Measurements from ENCODE around the gene HBM.
"Not testable (repeated sequence)": the region's sequence is repeated elsewhere in the genome, so short reads cannot be mapped to it uniquely, and the experiment has no call there.

HBM gene

DNA sequence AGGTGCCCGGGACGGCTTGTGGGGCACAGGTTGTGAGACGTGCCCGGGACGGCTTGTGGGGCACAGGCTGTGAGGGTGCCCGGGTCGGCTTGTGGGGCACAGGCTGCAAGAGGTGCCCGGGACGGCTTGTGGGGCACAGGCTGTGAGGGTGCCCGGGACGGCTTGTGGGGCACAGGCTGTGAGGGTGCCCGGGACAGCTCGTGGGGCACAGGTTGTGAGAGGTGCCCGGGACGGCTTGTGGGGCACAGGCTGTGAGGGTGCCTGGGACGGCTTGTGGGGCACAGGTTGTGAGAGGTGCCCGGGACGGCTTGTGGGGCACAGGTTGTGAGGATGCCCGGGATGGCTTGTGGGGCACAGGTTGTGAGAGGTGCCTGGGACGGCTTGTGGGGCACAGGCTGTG lies 5.5 kb upstream of the HBM start:
- H3K9ac ChIP-seq (ENCODE audit: low read depth in 1 of 2, low read length in 2 of 2); H3K27me3 ChIP-seq (ENCODE audit: control insufficient read depth in 2 of 2, insufficient read depth in 2 of 2, low read length in 2 of 2); H3K9me3 ChIP-seq (ENCODE audit: control insufficient read depth in 2 of 2, low read length in 2 of 2); H3K4me3 ChIP-seq (ENCODE audit: low read length in 2 of 2); H3K36me3 ChIP-seq (ENCODE audit: control insufficient read depth in 2 of 2, insufficient read depth in 2 of 2, low read length in 2 of 2); H3K4me1 ChIP-seq (ENCODE audit: control insufficient read depth in 2 of 2, insufficient read depth in 2 of 2, low read length in 2 of 2); H3K27ac ChIP-seq (ENCODE audit: low read depth in 2 of 2, low read length in 2 of 2): not testable (repeated sequence)

DNA sequence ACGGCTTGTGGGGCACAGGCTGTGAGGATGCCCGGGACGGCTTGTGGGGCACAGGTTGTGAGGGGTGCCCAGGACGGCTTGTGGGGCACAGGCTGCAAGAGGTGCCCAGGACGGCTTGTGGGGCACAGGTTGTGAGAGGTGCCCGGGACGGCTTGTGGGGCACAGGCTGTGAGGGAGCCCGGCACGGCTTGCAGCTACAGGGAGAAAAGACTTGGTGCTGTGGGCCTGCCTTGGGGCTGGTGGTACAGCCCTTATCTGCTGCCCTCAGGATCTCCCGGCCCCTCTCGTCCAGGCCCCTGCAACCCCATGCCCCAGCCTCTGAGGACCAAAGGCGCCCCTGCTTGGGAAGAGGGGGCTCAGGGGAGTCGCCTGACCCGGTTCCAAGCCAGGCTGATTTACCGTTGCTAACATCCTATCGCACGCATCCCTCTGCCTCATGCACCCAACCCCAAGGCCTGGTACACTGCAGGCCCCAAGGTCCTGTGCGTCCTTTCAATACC lies 5.0 kb upstream of the HBM start:
- Histone ChIP-seq H3K9ac (ENCODE audit: low read depth in 1 of 2, low read length in 2 of 2) (no peak overlapping the region), H3K27ac (ENCODE audit: low read depth in 2 of 2, low read length in 2 of 2) (no peak overlapping the region), H3K36me3 (ENCODE audit: control insufficient read depth in 2 of 2, insufficient read depth in 2 of 2, low read length in 2 of 2) (no peaks in the 10 kb centered on the region), H3K9me3 (ENCODE audit: control insufficient read depth in 2 of 2, low read length in 2 of 2) (no peaks in the 10 kb centered on the region), H3K4me1 (ENCODE audit: control insufficient read depth in 2 of 2, insufficient read depth in 2 of 2, low read length in 2 of 2) (peaks cover 0 to 2% of the 10 kb centered on the region in 2 donors), H3K4me3 (ENCODE audit: low read length in 2 of 2) (no peak overlapping the region), H3K27me3 (ENCODE audit: control insufficient read depth in 2 of 2, insufficient read depth in 2 of 2, low read length in 2 of 2) (peaks cover 7 to 13% of the 10 kb centered on the region in 2 donors)

DNA sequence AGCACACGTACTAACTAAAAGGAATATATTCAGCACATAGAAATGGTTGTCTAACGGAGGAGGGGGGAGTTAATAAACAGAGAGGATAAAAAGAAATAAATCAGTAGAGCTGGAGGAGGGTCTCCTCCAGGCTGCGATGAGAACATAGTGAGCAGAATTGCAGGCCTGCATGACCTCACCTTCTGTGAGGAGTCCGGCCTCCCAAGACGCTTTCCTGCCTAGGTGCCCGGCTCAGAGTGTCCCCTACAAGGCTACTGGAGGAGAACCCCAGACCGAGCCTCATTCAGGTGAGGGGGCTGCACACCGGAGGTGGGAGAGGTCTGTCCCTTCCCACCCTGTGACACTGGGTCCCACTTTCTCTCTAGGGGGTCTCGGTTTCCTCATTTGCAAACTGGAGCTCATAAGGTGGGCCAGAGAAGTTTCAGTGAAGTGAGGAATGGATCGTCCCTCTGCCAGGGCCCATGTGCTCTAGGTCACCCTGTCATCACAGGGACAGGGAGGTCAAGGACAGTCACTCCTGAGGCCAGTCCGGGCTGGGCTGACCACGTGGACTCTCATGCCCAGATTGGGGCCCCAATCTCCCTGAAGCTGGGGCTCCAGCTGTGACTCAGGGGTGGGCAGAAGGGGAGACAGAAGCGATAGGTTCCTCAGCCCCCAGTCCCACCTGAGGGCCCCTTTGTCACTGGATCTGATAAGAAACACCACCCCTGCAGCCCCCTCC lies 3.3 kb upstream of the HBM start:
- H3K4me3 ChIP-seq (ENCODE audit: low read length in 2 of 2) = no peak overlapping the region
- H3K27ac ChIP-seq (ENCODE audit: low read depth in 2 of 2, low read length in 2 of 2) = no peak overlapping the region
- no peaks in the 10 kb centered on the region for H3K9me3 ChIP-seq (ENCODE audit: control insufficient read depth in 2 of 2, low read length in 2 of 2)
- peaks cover 18 to 29% of the 10 kb centered on the region in 2 donors for H3K27me3 ChIP-seq (ENCODE audit: control insufficient read depth in 2 of 2, insufficient read depth in 2 of 2, low read length in 2 of 2)
- no peaks in the 10 kb centered on the region for H3K36me3 ChIP-seq (ENCODE audit: control insufficient read depth in 2 of 2, insufficient read depth in 2 of 2, low read length in 2 of 2)
- H3K4me1 ChIP-seq (ENCODE audit: control insufficient read depth in 2 of 2, insufficient read depth in 2 of 2, low read length in 2 of 2) = peaks cover 0 to 2% of the 10 kb centered on the region in 2 donors
- no peak overlapping the region for H3K9ac ChIP-seq (ENCODE audit: low read depth in 1 of 2, low read length in 2 of 2)

DNA sequence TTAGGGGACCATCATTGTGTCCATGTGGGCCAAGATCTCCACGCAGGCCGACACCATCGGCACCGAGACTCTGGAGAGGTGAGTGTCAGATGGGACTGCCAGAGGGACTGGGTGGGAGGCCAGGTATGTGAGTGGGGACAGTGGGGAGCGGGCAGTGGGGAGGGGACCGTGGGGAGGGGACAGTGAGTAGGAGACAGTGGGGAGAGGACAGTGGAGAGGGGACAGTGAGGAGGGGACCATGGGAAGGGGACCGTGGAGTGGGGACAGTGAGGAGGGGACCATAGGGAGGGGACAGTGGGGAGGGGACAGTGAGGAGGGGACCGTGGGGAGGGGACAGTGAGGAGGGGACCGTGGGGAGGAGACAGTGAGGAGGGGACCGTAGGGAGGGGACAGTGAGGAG lies 2.6 kb upstream of the HBM start:
- not testable (repeated sequence) for H3K9ac ChIP-seq (ENCODE audit: low read depth in 1 of 2, low read length in 2 of 2); H3K9me3 ChIP-seq (ENCODE audit: control insufficient read depth in 2 of 2, low read length in 2 of 2); H3K4me3 ChIP-seq (ENCODE audit: low read length in 2 of 2); H3K27ac ChIP-seq (ENCODE audit: low read depth in 2 of 2, low read length in 2 of 2); H3K36me3 ChIP-seq (ENCODE audit: control insufficient read depth in 2 of 2, insufficient read depth in 2 of 2, low read length in 2 of 2); H3K4me1 ChIP-seq (ENCODE audit: control insufficient read depth in 2 of 2, insufficient read depth in 2 of 2, low read length in 2 of 2)
- peaks cover 24 to 36% of the 10 kb centered on the region in 2 donors for H3K27me3 ChIP-seq (ENCODE audit: control insufficient read depth in 2 of 2, insufficient read depth in 2 of 2, low read length in 2 of 2)

DNA sequence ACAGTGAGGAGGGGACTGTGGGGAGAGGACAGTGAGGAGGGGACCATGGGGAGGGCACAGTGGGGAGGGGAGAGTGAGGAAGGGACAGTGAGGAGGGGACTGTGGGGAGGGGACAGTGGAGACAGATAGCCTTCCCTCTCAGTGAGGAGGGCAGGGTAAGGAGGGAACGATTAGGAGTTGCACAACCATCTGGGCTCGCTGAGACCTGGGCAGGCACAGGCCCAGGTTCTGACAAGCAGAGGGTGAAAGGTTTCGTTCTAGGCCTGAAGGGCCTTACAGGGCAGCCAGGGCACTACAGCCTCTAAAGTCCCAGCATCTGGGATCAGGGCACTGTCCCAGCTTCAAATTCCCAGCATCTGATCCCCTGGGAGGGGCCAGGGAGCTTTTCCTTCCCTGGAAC lies 2.1 kb upstream of the HBM start:
- peaks cover 29 to 41% of the 10 kb centered on the region in 2 donors for H3K27me3 ChIP-seq (ENCODE audit: control insufficient read depth in 2 of 2, insufficient read depth in 2 of 2, low read length in 2 of 2)
- H3K4me1 ChIP-seq (ENCODE audit: control insufficient read depth in 2 of 2, insufficient read depth in 2 of 2, low read length in 2 of 2); H3K9ac ChIP-seq (ENCODE audit: low read depth in 1 of 2, low read length in 2 of 2); H3K36me3 ChIP-seq (ENCODE audit: control insufficient read depth in 2 of 2, insufficient read depth in 2 of 2, low read length in 2 of 2); H3K9me3 ChIP-seq (ENCODE audit: control insufficient read depth in 2 of 2, low read length in 2 of 2); H3K27ac ChIP-seq (ENCODE audit: low read depth in 2 of 2, low read length in 2 of 2); H3K4me3 ChIP-seq (ENCODE audit: low read length in 2 of 2): not testable (repeated sequence)

DNA sequence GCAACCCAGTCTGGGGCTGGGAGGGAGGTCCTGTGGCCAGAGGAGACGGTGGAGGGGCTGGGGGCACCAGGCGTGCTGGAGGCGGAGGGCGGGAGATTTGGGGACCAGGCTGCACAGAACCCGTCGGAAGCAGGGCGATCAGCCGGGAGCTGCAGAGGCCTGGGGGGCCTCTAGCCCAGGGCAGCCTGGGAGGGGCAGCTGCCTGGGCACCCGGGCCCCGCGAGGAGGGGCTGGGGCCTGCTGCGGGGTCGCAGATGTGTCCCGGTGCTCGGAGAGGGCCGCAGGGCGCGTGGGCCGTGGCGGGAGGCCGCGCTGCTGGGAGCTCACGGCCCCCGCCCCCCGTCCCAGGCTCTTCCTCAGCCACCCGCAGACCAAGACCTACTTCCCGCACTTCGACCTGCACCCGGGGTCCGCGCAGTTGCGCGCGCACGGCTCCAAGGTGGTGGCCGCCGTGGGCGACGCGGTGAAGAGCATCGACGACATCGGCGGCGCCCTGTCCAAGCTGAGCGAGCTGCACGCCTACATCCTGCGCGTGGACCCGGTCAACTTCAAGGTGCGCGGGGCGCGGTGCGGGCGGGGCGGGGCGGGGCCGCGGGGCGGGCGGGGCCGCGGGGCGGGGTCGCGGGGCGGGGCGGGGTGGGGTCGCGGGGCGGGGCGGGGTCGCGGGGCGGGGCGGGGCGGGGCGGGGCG lies 1.5 kb upstream of the HBM start:
- H3K27me3 ChIP-seq (ENCODE audit: control insufficient read depth in 2 of 2, insufficient read depth in 2 of 2, low read length in 2 of 2) = peaks cover 35 to 44% of the 10 kb centered on the region in 2 donors
- not testable (repeated sequence) for H3K4me3 ChIP-seq (ENCODE audit: low read length in 2 of 2); H3K36me3 ChIP-seq (ENCODE audit: control insufficient read depth in 2 of 2, insufficient read depth in 2 of 2, low read length in 2 of 2)

DNA sequence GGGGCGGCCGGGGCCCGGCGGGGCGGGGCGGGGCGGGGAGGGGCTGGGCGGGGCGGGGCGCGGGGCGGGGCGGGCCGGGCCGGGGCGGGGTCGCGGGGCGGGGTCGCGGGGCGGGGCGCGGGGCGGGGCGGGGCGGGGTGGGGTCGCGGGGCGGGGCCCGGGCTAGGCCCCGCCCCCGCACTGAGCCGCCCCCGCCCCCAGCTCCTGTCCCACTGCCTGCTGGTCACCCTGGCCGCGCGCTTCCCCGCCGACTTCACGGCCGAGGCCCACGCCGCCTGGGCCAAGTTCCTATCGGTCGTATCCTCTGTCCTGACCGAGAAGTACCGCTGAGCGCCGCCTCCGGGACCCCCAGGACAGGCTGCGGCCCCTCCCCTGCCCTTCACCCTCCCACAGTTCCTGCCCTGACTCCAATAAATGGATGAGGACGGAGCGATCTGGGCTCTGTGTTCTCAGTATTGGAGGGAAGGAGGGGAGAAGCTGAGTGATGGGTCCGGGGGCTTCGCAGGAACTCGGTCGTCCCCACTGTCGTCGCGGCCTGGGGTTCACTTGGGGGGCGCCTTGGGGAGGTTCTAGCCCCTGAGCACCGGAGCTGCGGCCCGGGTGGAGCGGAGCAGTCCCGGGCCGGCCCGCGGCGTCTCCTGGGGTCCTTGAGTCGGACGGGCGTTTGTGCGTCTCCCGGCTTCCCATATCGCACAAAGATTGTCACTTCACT lies 795 bp upstream of the HBM start:
- H3K27me3 ChIP-seq (ENCODE audit: control insufficient read depth in 2 of 2, insufficient read depth in 2 of 2, low read length in 2 of 2) = peaks cover 36 to 44% of the 10 kb centered on the region in 2 donors
- no peak overlapping the region for H3K9ac ChIP-seq (ENCODE audit: low read depth in 1 of 2, low read length in 2 of 2)
- no peak overlapping the region for H3K27ac ChIP-seq (ENCODE audit: low read depth in 2 of 2, low read length in 2 of 2)
- H3K36me3 ChIP-seq (ENCODE audit: control insufficient read depth in 2 of 2, insufficient read depth in 2 of 2, low read length in 2 of 2) = no peaks in the 10 kb centered on the region
- peak overlapping the region in 1 of 2 donors; percentile 7 for H3K4me3 ChIP-seq (ENCODE audit: low read length in 2 of 2)
- peaks cover 0 to 2% of the 10 kb centered on the region in 2 donors for H3K4me1 ChIP-seq (ENCODE audit: control insufficient read depth in 2 of 2, insufficient read depth in 2 of 2, low read length in 2 of 2)
- no peaks in the 10 kb centered on the region for H3K9me3 ChIP-seq (ENCODE audit: control insufficient read depth in 2 of 2, low read length in 2 of 2)

More for the DNA sequence above, 1.5 kb upstream of the HBM start:
- H3K9ac ChIP-seq (ENCODE audit: low read depth in 1 of 2, low read length in 2 of 2); H3K4me1 ChIP-seq (ENCODE audit: control insufficient read depth in 2 of 2, insufficient read depth in 2 of 2, low read length in 2 of 2); H3K9me3 ChIP-seq (ENCODE audit: control insufficient read depth in 2 of 2, low read length in 2 of 2); H3K27ac ChIP-seq (ENCODE audit: low read depth in 2 of 2, low read length in 2 of 2): not testable (repeated sequence)

DNA sequence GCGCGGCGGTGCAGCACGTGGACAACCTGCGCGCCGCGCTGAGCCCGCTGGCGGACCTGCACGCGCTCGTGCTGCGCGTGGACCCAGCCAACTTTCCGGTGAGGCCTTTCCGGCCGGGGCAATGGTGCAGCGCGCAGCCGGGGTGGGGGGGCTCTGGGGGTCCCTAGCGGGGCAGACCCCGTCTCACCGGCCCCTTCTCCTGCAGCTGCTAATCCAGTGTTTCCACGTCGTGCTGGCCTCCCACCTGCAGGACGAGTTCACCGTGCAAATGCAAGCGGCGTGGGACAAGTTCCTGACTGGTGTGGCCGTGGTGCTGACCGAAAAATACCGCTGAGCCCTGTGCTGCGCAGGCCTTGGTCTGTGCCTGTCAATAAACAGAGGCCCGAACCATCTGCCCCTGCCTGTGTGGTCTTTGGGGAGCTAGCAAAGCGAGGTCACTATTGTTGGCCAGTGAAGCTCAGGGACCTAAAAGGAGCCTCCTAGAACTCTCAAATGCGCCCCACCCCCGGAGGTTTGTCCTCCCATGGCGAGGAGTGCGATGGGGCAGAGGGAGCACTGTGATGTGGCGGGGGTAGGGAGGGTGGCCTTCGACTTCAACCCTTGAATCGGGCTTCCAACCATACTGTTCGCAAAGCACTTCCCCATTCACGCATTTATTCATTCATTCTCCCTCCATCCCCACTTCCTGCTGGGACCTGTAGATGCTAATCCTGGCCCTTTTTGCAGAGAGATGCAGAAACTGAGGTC lies 770 bp downstream of the HBM start:
- H3K4me1 ChIP-seq (ENCODE audit: control insufficient read depth in 2 of 2, insufficient read depth in 2 of 2, low read length in 2 of 2) = peaks cover 0 to 2% of the 10 kb centered on the region in 2 donors
- no peak overlapping the region for H3K9ac ChIP-seq (ENCODE audit: low read depth in 1 of 2, low read length in 2 of 2)
- no peak overlapping the region for H3K27ac ChIP-seq (ENCODE audit: low read depth in 2 of 2, low read length in 2 of 2)
- no peak overlapping the region for H3K4me3 ChIP-seq (ENCODE audit: low read length in 2 of 2)
- H3K9me3 ChIP-seq (ENCODE audit: control insufficient read depth in 2 of 2, low read length in 2 of 2) = no peaks in the 10 kb centered on the region
- no peaks in the 10 kb centered on the region for H3K36me3 ChIP-seq (ENCODE audit: control insufficient read depth in 2 of 2, insufficient read depth in 2 of 2, low read length in 2 of 2)
- H3K27me3 ChIP-seq (ENCODE audit: control insufficient read depth in 2 of 2, insufficient read depth in 2 of 2, low read length in 2 of 2) = peaks cover 36 to 44% of the 10 kb centered on the region in 2 donors

DNA sequence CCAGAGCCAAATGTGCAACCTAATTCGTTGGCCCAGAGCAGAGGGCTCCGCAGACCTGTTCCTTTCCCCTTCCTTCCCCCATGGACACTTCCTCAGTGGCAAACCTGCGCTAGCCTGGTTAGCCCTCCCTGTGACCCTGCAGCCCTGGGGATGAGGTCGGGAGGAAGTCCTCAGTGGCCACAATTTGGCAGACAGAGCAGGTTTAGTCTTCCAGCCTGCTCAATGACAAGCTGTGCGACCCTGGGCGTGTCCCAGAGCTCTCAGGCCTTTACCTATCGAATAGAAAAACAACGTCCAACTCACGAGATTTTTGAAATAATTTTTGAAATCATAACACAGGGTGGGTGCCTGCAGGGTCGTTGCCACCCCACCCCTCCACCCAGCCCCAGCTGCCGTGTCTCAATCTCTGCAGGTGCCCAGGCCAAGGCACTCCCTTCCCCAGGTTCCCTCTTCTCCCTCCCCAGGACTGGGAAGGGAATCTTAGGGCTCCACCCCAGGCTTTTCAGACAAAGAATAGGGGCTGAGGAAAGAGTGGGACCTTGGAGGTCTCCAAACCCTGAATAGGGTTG lies 1.4 kb downstream of the HBM start:
- H3K27ac ChIP-seq (ENCODE audit: low read depth in 2 of 2, low read length in 2 of 2) = no peak overlapping the region
- H3K9me3 ChIP-seq (ENCODE audit: control insufficient read depth in 2 of 2, low read length in 2 of 2) = no peaks in the 10 kb centered on the region
- peaks cover 36 to 48% of the 10 kb centered on the region in 2 donors for H3K27me3 ChIP-seq (ENCODE audit: control insufficient read depth in 2 of 2, insufficient read depth in 2 of 2, low read length in 2 of 2)
- H3K36me3 ChIP-seq (ENCODE audit: control insufficient read depth in 2 of 2, insufficient read depth in 2 of 2, low read length in 2 of 2) = no peaks in the 10 kb centered on the region
- peaks cover 0 to 2% of the 10 kb centered on the region in 2 donors for H3K4me1 ChIP-seq (ENCODE audit: control insufficient read depth in 2 of 2, insufficient read depth in 2 of 2, low read length in 2 of 2)
- H3K4me3 ChIP-seq (ENCODE audit: low read length in 2 of 2) = no peak overlapping the region
- no peak overlapping the region for H3K9ac ChIP-seq (ENCODE audit: low read depth in 1 of 2, low read length in 2 of 2)
